GM19025 (cell line): Measurements from ENCODE around the gene GCNT2.
A peak's percentile ranks its signal among the peaks of the same experiment; 100 is the strongest.
"Not testable (repeated sequence)": the region's sequence is repeated elsewhere in the genome, so short reads cannot be mapped to it uniquely, and the experiment has no call there.

Experiments
- ATAC-seq: cut with Tn5 transposase; IDR thresholded peaks from one replicate; pipeline ENCODE4 v1.9.1; 2021; ENCODE audit warnings: mild to moderate bottlenecking, low read depth, moderate library complexity; ENCODE audit not compliant: unreplicated experiment

The GCNT2 gene

DNA sequence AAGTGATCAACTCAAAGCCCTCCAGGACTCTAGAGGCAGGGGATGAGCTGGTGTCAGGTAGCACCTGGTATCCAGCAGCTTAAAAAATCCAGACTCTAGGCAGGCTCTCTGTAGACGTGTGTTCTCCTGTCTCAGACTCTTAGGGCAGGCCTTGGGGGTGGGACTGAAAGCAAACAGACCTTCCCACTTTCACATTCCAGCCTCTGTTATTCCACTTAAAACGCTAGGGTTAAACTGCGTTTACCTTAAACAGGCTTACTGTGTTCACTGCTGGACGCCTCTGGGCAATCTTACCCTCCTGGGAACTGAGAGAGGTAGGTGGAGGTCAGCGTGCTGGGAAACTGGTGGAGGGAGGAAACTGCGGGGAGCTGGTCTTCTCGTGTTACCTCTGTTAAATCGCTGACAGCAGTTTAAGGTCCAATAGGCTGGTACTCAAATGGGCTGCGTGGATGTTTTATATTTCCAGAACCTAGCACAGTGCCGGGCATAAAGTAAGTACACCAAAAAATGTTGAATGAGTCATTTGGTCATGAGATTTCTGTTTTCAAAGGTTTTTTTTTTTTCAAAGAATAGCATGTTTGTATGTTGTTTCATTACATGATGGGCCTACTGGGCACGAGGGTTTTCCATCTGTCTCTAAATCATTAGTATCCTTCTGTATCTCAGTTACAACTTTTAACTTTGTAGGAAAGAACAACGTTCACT, at the start of gene GCNT2:
Gene GCNT2 (plus strand): TSS at position 248 of the 705 bp plus-strand sequence. CDS start 7,561 bp downstream, outside the sequence.
- ATAC-seq: no peak

DNA sequence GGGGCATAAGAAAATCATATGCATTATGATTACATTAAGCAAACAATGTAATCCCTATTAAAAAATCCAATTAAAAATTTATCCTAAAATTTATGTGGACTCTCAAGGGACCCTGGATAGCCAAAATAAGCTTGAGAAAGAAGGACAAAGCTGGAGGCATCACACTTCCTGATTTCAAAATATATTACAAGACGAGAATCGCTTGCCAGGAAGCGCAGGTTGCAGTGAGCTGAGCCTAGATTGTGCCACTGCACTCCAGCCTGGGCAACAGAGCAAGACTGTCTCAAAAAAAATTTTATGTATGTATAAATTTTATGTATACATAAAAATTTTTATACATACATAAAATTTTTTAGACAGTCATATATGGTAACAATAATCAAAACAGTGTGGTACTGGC, 48.5 kb upstream of the GCNT2 start:
- ATAC-seq: no peak

- ATAC-seq: no peak
Measured at GRCh38 chr6:10478187-10479040, 42.7 kb upstream of the GCNT2 start.

GRCh38 chr6:10479939-10480700, 41.0 kb upstream of the GCNT2 start:
- ATAC-seq: no peak

- ATAC-seq: no peak
Measured at GRCh38 chr6:10481101-10481500, 40.0 kb upstream of the GCNT2 start.

DNA sequence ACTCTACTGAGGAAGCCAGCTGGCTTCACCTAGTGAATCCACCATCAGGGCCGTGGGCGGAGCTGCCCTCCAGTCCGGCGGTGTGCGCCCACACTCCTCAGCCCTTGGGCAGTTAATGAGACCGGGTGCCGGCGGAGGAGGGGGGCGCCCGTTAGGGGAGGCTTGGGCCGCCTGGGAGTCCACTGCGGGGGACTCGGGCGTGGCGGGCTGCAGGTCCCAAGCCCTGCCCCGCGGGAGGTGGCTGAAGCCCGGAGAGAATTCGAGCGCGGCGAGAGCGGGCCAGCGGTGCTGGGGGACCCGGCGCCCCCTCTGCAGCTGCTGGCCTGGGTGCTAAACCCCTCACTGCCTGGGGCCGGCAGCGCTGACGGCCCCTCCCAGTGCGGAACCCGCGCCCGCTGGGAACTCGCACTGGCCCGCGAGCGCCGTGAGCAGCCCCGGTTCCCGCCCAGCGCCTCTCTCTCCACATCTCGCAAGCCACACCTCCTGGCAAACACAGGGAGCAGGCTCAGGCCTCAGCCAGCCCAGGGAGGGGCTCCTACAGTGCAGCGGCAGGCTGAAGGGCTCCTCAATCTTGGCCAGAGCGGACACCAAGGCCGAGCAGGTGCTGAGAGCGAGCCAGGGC, 38.4 kb upstream of the GCNT2 start:
- no peak for ATAC-seq

- no peak for ATAC-seq
Measured at GRCh38 chr6:10484912-10485311, 36.2 kb upstream of the GCNT2 start.

DNA sequence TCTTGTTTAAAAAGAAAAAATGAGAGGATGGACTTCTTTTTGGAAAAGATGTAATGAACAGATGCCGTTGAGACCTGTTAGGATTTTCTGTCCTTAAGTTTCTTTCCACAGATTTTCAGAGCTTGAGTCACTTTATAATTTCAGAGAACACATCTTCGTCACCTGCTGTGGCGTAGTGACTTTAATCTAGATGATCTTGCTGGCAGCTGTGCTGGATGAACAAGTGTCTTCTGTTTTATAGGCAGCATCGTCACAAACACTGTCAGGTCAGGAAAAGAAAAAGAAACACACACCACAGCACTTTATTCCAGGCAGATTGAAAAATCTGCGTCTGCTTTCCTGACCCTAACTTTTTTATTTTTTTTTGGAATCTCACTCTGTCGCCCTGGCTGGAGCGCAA, 35.7 kb upstream of the GCNT2 start:
- no peak for ATAC-seq

DNA sequence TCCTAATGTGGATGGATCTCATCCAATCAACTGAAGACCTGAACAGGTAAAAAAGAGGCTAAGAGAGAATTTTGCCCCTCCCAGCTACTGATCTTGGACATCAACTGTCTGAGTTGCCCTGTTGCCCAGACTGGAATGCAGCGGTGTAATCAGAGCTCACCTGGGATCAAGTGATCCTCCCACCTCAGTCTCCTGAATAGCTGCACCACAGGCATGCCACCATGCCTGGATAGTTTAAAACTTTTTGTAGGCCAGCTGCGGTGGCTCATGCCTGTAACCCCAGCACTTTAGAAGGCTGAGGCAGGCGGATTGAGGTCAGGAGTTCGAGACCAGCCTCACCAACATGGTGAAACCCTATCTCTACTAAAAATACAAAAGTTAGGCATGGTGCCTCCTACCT, 34.9 kb upstream of the GCNT2 start:
- no peak for ATAC-seq

GRCh38 chr6:10486944-10487588, 34.1 kb upstream of the GCNT2 start:
- ATAC-seq: not testable (repeated sequence)

DNA sequence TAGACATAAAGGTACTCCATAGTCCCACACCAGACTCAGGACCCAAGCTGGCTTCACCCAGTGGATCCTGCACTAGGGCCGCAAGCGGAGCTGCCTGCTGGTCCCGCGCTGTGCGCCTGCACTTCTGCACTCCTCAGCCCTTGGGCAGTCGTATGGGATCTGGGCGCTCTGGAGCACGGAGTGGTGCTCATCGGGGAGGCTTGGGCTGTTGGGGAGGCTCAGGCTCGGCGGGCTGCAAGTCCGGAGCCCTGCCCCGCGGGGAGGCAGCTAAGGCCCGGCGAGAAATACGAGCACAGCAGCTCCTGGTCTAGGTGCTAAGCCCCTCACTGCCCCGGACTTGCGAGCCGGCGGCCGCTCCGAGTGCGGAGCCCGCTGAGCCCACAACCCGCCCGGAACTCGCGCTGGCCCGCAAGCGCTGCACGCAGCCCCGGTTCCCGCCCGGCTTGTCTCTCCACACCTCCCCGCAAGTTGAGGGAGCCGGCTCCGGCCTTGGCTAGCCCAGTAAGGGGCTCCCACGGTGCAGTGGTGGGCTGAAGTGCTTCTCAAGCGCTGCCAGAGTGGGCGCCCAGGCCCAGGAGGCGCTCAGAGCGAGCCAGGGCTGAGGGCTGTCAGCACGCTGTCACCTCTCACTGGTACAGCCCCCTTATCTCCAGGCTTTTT, 33.4 kb upstream of the GCNT2 start:
- ATAC-seq: no peak

GRCh38 chr6:10491463-10491862, 29.7 kb upstream of the GCNT2 start:
- ATAC-seq: no peak

DNA sequence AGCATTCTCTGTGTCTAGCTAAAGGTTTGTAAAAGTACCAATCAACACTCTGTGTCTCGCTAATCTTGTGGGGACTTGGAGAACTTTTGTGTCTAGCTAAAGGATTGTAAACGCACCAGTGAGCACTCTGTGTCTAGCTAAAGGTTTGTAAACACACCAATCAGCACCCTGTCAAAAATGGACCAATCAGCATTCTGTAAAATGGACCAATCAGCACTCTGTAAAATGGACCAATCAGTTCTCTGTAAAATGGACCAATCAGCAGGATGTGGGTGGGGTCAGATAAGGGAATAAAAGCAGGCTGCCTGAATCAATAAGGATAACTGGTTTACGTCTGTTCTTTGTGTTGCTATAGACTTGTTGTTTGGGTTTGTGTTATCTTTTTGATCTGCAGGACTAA, 29.2 kb upstream of the GCNT2 start:
- ATAC-seq: not testable (repeated sequence)

- ATAC-seq: no peak
Measured at GRCh38 chr6:10495029-10495428, 26.1 kb upstream of the GCNT2 start.

- ATAC-seq: no peak
Measured at GRCh38 chr6:10505529-10505928, 15.6 kb upstream of the GCNT2 start.

- no peak for ATAC-seq
Measured at GRCh38 chr6:10507298-10507697, 13.9 kb upstream of the GCNT2 start.

DNA sequence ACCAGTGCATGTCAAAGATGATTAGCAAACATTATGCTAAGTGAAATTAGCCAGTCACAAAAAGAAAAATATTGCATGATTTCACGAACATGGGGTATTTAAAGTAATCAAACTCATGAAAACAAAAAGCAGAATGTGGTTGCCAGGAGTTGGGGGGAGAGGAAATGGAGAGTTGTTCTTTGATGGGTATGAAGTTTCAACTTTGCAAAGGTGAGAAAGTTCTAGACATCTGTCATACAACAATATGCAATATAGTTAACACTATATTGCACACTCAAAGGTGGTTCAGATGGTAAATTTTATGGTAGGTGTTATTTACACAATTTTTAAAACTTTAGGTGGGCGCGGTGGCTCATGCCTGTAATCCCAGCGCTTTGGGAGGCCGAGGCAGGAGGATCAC, 13.4 kb upstream of the GCNT2 start:
- ATAC-seq: no peak

DNA sequence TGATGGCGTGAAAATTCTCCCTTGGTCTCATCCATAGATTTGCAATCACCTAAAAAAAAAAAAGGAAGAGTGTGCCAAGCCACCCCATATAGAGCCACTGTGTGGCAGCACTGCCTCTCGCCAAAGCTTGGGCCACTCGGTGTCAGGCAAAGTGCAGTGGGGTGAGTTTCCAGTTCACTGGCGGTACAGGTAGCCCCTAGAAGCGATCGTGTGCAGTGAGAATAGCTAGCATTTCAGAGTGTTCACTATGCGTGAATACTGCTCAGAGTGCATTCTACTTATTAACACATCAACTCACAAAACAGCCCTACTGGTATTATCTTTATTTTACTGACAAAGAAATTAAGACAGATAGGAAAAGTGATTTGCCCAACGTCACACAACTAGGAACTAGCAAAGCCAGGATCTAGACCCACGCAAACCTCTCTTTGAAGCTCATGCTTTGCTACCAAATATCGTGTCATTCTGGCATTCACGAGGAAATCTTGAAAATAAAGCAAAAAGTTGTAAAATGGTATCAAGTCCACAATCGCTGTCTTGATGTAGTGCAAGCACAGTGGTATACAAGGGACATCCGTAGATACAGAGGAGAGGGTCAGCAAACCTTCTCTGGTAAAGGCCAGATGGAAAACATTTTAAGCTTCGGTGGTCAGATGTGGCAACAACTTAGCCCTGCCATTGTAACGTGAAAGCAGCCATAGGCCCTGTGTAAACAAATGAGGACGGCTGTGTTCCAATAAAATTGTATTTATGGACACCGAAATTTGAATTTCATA, 10.4 kb upstream of the GCNT2 start:
- peak; percentile 87 for ATAC-seq

DNA sequence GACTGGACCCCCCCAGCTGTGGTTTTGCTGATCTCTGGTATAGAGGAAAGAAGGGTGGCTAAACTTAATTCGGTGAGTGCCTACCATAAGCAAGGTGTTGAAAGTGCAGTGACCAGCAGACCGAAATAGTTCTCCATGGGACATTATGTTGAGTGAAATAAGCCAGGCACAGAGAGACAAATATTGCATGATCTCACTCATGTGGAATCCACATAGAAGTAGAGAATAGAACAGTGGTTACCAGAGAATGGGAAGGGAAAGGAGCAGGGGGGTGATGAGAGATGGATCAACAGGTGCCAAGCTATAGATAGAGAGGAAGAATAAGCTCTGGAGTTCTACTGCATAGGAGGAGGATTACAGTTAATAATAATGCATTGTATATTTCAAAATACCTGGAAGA, 9.7 kb upstream of the GCNT2 start:
- no peak for ATAC-seq
